ENCODE measurements around the gene ZNF274.
"Not testable (repeated sequence)": the region's sequence is repeated elsewhere in the genome, so short reads cannot be mapped to it uniquely, and the experiment has no call there.

Gene ZNF274

GRCh38 chr19:58212336-58213074 lies 29.6 kb downstream of the ZNF274 start:
- DNase-seq (ENCODE audit: low spot score) = no peak

GRCh38 chr19:58213075-58213369 lies 30.2 kb downstream of the ZNF274 start:
- DNase-seq (ENCODE audit: low spot score) = no peak

- no peak for DNase-seq (ENCODE audit: low spot score)
These were observed 34.2 kb downstream of the ZNF274 start for GRCh38 chr19:58217069-58217481.

GRCh38 chr19:58217607-58218391 lies 34.9 kb downstream of the ZNF274 start:
- DNase-seq (ENCODE audit: low spot score) = no peak

- no peak for DNase-seq (ENCODE audit: low spot score)
These were observed 36.0 kb downstream of the ZNF274 start for GRCh38 chr19:58218899-58219298.

GRCh38 chr19:58227964-58228584 lies 45.2 kb downstream of the ZNF274 start:
- no peak for DNase-seq (ENCODE audit: low spot score)

GRCh38 chr19:58228585-58229254 lies 45.9 kb downstream of the ZNF274 start, which contains the start of gene ZNF544:
Gene ZNF544 (plus strand): TSS chr19:58228914. CDS start chr19:58244024, 15,110 bp downstream.
- DNase-seq (ENCODE audit: low spot score) = peak; percentile 63

GRCh38 chr19:58229255-58229639 lies 46.4 kb downstream of the ZNF274 start:
- DNase-seq (ENCODE audit: low spot score) = peak; percentile 9

- DNase-seq (ENCODE audit: low spot score) = no peak
These were observed 54.5 kb downstream of the ZNF274 start for GRCh38 chr19:58237324-58237723.

- no peak for DNase-seq (ENCODE audit: low spot score)
These were observed 60.5 kb downstream of the ZNF274 start for GRCh38 chr19:58243351-58243750.

- no peak for DNase-seq (ENCODE audit: low spot score)
These were observed 66.0 kb downstream of the ZNF274 start for GRCh38 chr19:58248886-58249285.

- no peak for DNase-seq (ENCODE audit: low spot score)
These were observed 69.3 kb downstream of the ZNF274 start for GRCh38 chr19:58252102-58252685.

GRCh38 chr19:58258259-58258658 lies 75.4 kb downstream of the ZNF274 start:
- DNase-seq (ENCODE audit: low spot score) = not testable (repeated sequence)

- DNase-seq (ENCODE audit: low spot score) = no peak
These were observed 78.7 kb downstream of the ZNF274 start for GRCh38 chr19:58261600-58261967.

GRCh38 chr19:58261968-58262921 lies 79.4 kb downstream of the ZNF274 start:
- DNase-seq (ENCODE audit: low spot score) = no peak

- no peak for DNase-seq (ENCODE audit: low spot score)
These were observed 80.0 kb downstream of the ZNF274 start for GRCh38 chr19:58262922-58263296.
